Measurements from ENCODE around the gene ZNF358.
A peak's percentile ranks its signal among the peaks of the same experiment; 100 is the strongest.

ZNF358 gene

GRCh38 chr19:7519361-7520130 is 3.6 kb downstream of the ZNF358 start:
- no peak overlapping the region for H3K27ac ChIP-seq (ENCODE audit: low read depth, low read length)
- no peaks in the 10 kb centered on the region for H4K20me1 ChIP-seq (ENCODE audit: low read depth, low read length)
- H2AFZ ChIP-seq (ENCODE audit: low read depth, low read length, severe bottlenecking), result no peak overlapping the region
- no peak overlapping the region for H3K4me2 ChIP-seq (ENCODE audit: low read depth, low read length, poor library complexity, severe bottlenecking)
- no peaks in the 10 kb centered on the region for H3K79me2 ChIP-seq (ENCODE audit: insufficient read depth, low read length)
- no peaks in the 10 kb centered on the region for H3K36me3 ChIP-seq (ENCODE audit: low read length)
- TF ChIP-seq EZH2phosphoT487 (conservative IDR thresholded peaks at IDR 0.05; ENCODE audit: low read length) (no peak), CTCF (IDR thresholded peaks at IDR 0.05; ENCODE audit: insufficient read depth, low read length, poor library complexity, severe bottlenecking) (no peak)
- H3K27me3 ChIP-seq (ENCODE audit: low read length), result no peaks in the 10 kb centered on the region
- H3F3A ChIP-seq (ENCODE audit: insufficient read depth), result no peaks in the 10 kb centered on the region
- H3K9ac ChIP-seq (ENCODE audit: low read length), result no peak overlapping the region
- H3K4me3 ChIP-seq (ENCODE audit: insufficient read depth, low read length, poor library complexity, severe bottlenecking), result no peak overlapping the region
- no peaks in the 10 kb centered on the region for H3K9me2 ChIP-seq (replicated peaks; ENCODE audit: insufficient read depth, low read length)
- no peaks in the 10 kb centered on the region for H3K9me3 ChIP-seq (ENCODE audit: insufficient read depth, low read length)

DNA sequence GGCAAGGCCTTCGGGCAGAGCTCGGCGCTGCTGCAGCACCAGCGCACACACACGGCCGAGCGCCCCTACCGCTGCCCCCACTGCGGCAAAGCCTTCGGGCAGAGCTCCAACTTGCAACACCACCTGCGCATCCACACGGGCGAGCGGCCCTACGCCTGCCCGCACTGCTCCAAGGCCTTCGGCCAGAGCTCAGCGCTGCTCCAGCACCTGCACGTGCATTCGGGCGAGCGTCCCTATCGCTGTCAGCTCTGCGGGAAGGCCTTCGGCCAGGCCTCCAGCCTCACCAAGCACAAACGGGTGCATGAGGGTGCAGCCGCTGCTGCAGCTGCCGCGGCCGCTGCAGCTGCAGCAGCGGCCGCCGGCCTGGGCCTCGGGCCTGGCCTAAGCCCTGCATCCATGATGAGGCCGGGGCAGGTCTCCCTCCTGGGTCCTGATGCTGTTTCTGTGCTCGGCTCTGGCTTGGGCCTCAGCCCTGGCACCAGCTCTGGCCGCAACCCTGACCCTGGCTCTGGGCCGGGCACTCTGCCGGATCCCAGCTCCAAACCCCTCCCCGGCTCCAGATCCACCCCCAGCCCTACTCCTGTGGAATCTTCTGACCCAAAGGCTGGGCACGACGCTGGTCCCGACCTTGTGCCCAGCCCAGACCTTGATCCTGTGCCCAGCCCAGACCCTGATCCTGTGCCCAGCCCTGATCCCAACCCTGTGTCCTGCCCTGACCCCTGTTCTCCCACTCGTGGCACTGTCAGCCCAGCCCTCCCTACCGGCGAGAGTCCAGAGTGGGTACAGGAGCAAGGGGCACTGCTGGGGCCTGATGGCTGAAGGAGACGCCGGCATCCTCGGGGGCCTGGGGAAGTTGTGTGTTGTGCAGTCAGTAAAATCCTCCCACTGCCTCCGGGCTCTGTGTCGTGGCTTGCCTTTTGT is 4.5 kb downstream of the ZNF358 start:
- Histone ChIP-seq H4K20me1 (ENCODE audit: low read depth, low read length) (no peaks in the 10 kb centered on the region), H2AFZ (ENCODE audit: low read depth, low read length, severe bottlenecking) (no peak overlapping the region), H3K4me3 (ENCODE audit: insufficient read depth, low read length, poor library complexity, severe bottlenecking) (no peak overlapping the region), H3K4me2 (ENCODE audit: low read depth, low read length, poor library complexity, severe bottlenecking) (no peak overlapping the region), H3K9ac (ENCODE audit: low read length) (no peak overlapping the region), H3K9me3 (ENCODE audit: insufficient read depth, low read length) (no peaks in the 10 kb centered on the region), H3K27ac (ENCODE audit: low read depth, low read length) (no peak overlapping the region), H3K9me2 (replicated peaks; ENCODE audit: insufficient read depth, low read length) (no peaks in the 10 kb centered on the region), H3K27me3 (ENCODE audit: low read length) (no peaks in the 10 kb centered on the region), H3K36me3 (ENCODE audit: low read length) (no peaks in the 10 kb centered on the region), H3K79me2 (ENCODE audit: insufficient read depth, low read length) (no peaks in the 10 kb centered on the region), H3F3A (ENCODE audit: insufficient read depth) (no peaks in the 10 kb centered on the region)
- TF ChIP-seq CTCF (IDR thresholded peaks at IDR 0.05; ENCODE audit: insufficient read depth, low read length, poor library complexity, severe bottlenecking), result no peak
- TF ChIP-seq EZH2phosphoT487 (conservative IDR thresholded peaks at IDR 0.05; ENCODE audit: low read length), result no peak

DNA sequence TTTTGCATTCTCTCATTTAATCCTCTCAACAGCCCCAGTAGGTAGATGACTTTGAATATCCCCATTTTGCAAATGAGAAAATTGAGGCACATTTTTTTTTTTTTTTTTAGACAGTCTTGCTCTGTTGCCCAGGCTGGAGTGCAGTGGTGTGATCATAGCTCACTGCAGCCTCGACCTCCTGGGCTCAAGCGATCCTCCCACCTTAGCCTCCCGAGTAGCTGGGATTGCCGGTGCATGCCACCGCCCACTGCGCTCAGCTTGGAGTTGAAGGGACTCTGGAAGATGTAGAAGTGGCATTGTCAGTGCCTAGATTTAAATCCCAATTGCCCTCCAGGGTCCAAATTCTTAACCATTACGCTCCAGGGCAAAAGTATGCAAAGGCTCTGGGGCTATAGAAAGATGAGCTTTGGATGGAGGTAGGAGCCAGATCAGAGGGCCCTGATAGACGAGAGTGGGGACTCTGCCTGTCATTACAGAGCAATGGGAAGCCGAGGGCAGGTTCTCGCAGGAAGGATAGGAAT is 5.7 kb downstream of the ZNF358 start:
- peak overlapping the region; percentile 77 for H3K9ac ChIP-seq (ENCODE audit: low read length)

More for the DNA sequence above, 5.7 kb downstream of the ZNF358 start:
- Histone ChIP-seq H3K4me3 (ENCODE audit: insufficient read depth, low read length, poor library complexity, severe bottlenecking) (peak overlapping the region; percentile 32), H3F3A (ENCODE audit: insufficient read depth) (no peaks in the 10 kb centered on the region), H3K27me3 (ENCODE audit: low read length) (no peaks in the 10 kb centered on the region), H3K36me3 (ENCODE audit: low read length) (no peaks in the 10 kb centered on the region), H3K9me2 (replicated peaks; ENCODE audit: insufficient read depth, low read length) (no peaks in the 10 kb centered on the region), H3K27ac (ENCODE audit: low read depth, low read length) (no peak overlapping the region), H2AFZ (ENCODE audit: low read depth, low read length, severe bottlenecking) (peak overlapping the region; percentile 77), H3K79me2 (ENCODE audit: insufficient read depth, low read length) (no peaks in the 10 kb centered on the region), H3K4me2 (ENCODE audit: low read depth, low read length, poor library complexity, severe bottlenecking) (peak overlapping the region; percentile 52), H3K9me3 (ENCODE audit: insufficient read depth, low read length) (no peaks in the 10 kb centered on the region), H4K20me1 (ENCODE audit: low read depth, low read length) (no peaks in the 10 kb centered on the region)
- TF ChIP-seq EZH2phosphoT487 (conservative IDR thresholded peaks at IDR 0.05; ENCODE audit: low read length) (no peak), CTCF (IDR thresholded peaks at IDR 0.05; ENCODE audit: insufficient read depth, low read length, poor library complexity, severe bottlenecking) (no peak)

All from SU-DHL-6 (cell line).